HCT116 (cell line): ENCODE measurements around the gene TSPAN1. TPM values are rescaled to one million over a fixed set of nuclear protein-coding genes. Genes with fewer than 3 reads are reported as not detected.

Experiments
- ATAC-seq: fragments of 200-7000 bp; cut with Tn5 transposase; 2 replicates; pipeline ENCODE4 v1.9.1; 2020; ENCODE audit warnings: mild to moderate bottlenecking, moderate library complexity
- BruUV-seq: library from RNA; stranded (reverse); fragments of 400-500 nt; replicated peaks from 2 replicates; lab custom pipeline; 2021; lab: Mats Ljungman, UMichigan
- CTCF ChIA-PET: fragments of 300-600 bp; sonication (Branson Sonifier 250); formaldehyde crosslinking; loops from one replicate; lab custom pipeline; 2021; ENCODE audit warnings: antibody characterized with exemption; lab: Charles Lee
- POLR2A ChIA-PET: fragments of 300-600, 350-600 bp; sonication (Branson Sonifier 250); formaldehyde crosslinking; loops from one replicate; lab custom pipeline; 2021; ENCODE audit warnings: antibody characterized with exemption; lab: Charles Lee
- RAD21 ChIA-PET, 2 experiments: fragments of 300-600 bp; sonication (Branson Sonifier 250); formaldehyde crosslinking; loops; one replicate each; lab custom pipeline; 2023; ENCODE audit warnings: low total read pairs in 2 of 2; ENCODE audit not compliant: uncharacterized antibody in 2 of 2, unreplicated experiment in 2 of 2, low non-redundant PET in 1 of 2; lab: Charles Lee
- DNase-seq: peaks from one replicate; pipeline ENCODE4 v3.0.0-alpha.2; 2010; ENCODE audit warnings: low read depth, low spot score
- H2AFZ ChIP-seq: fragments of 200-600 bp; shearing (Covaris generic), sonication (generic); 2 replicates; pipeline ENCODE4 v1.6.1; 2017; ENCODE audit warnings: low read depth, mixed run types, mixed read lengths, antibody characterized with exemption, low read length; ENCODE audit not compliant: poor library complexity, severe bottlenecking
- H3K27ac ChIP-seq: 2 replicates; pipeline ENCODE4 v1.5.1; 2012; ENCODE audit warnings: low read depth, low read length
- H3K27me3 ChIP-seq: fragments of 200-600 bp; sonication (generic); 2 replicates; pipeline ENCODE4 v1.6.1; 2016; ENCODE audit warnings: mixed run types, low read length, mixed read lengths; ENCODE audit not compliant: insufficient read depth
- H3K36me3 ChIP-seq, 2 experiments: fragments of 200-500 bp in 1 of 2; fragments of 200-600 bp in 1 of 2; sonication (Bioruptor generic) in 1 of 2; sonication (generic) in 1 of 2; 2 replicates each; pipeline versions ENCODE4 v1.5.1 to v1.6.1; 2014 to 2016; ENCODE audit warnings: low read length in 2 of 2, inconsistent platforms in 1 of 2, mixed read lengths in 1 of 2, mixed run types in 1 of 2; ENCODE audit not compliant: insufficient read depth in 2 of 2, control insufficient read depth in 1 of 2
- H3K4me1 ChIP-seq, 2 experiments: fragments of 200-600 bp in 1 of 2; sonication (generic) in 1 of 2; 2 replicates each; pipeline versions ENCODE4 v1.5.1 to v1.6.1; 2012 to 2017; ENCODE audit warnings: low read length in 2 of 2, inconsistent platforms in 1 of 2, mild to moderate bottlenecking in 1 of 2, mixed read lengths in 1 of 2, mixed run types in 1 of 2, moderate library complexity in 1 of 2; ENCODE audit not compliant: insufficient read depth in 2 of 2, control insufficient read depth in 1 of 2
- H3K4me2 ChIP-seq: fragments of 200-600 bp; sonication (generic); 2 replicates; pipeline ENCODE4 v1.6.1; 2017; ENCODE audit warnings: mixed run types, low read length, mixed read lengths
- H3K4me3 ChIP-seq, 2 experiments: fragments of 200-600 bp in 1 of 2; sonication (generic) in 1 of 2; replicated peaks in 1 of 2; 2 replicates each; pipeline ENCODE4 v1.5.1; 2011 to 2016; ENCODE audit warnings: low read length in 2 of 2, control low read depth in 1 of 2, low read depth in 1 of 2, mild to moderate bottlenecking in 1 of 2, mixed read lengths in 1 of 2, mixed run types in 1 of 2
- H3K79me2 ChIP-seq: fragments of 200-600 bp; sonication (generic); 2 replicates; pipeline ENCODE4 v1.6.1; 2017; ENCODE audit warnings: mild to moderate bottlenecking, mixed run types, low read length, moderate library complexity, mixed read lengths; ENCODE audit not compliant: insufficient read depth
- H3K9ac ChIP-seq: fragments of 200-600 bp; sonication (generic); 2 replicates; pipeline ENCODE4 v1.6.1; 2016; ENCODE audit warnings: low read length, mixed read lengths
- H3K9me2 ChIP-seq: fragments of 200-600 bp; sonication (generic), shearing (Covaris generic); 2 replicates; pipeline ENCODE4 v1.6.1; 2017; ENCODE audit warnings: mixed run types, mild to moderate bottlenecking, moderate library complexity; ENCODE audit not compliant: insufficient read depth
- H3K9me3 ChIP-seq, 2 experiments: fragments of 200-500 bp in 1 of 2; fragments of 200-600 bp in 1 of 2; sonication (Bioruptor generic) in 1 of 2; sonication (generic) in 1 of 2; 2 replicates each; pipeline ENCODE4 v1.6.1; 2014 to 2017; ENCODE audit warnings: low read length in 2 of 2, mixed read lengths in 2 of 2, inconsistent platforms in 1 of 2, low read depth in 1 of 2, mild to moderate bottlenecking in 1 of 2, mixed run types in 1 of 2, moderate library complexity in 1 of 2; ENCODE audit not compliant: control insufficient read depth in 1 of 2, insufficient read depth in 1 of 2
- H4K20me1 ChIP-seq: fragments of 200-600 bp; sonication (generic), shearing (Covaris generic); 2 replicates; pipeline ENCODE4 v1.6.1; 2017; ENCODE audit warnings: mixed run types, mild to moderate bottlenecking, moderate library complexity; ENCODE audit not compliant: insufficient read depth
- EZH2phosphoT487 ChIP-seq: fragments of 200-600 bp; IDR thresholded peaks from 2 replicates; pipeline ENCODE4 v1.6.1; 2018; ENCODE audit warnings: antibody characterized with exemption, borderline replicate concordance
- FOSL1 ChIP-seq: IDR thresholded peaks from 2 replicates; pipeline ENCODE4 v1.6.1; 2012; ENCODE audit warnings: low read depth
- RAD21 ChIP-seq: IDR thresholded peaks from 2 replicates; pipeline ENCODE4 v1.6.1; 2012; ENCODE audit warnings: low read depth, mild to moderate bottlenecking
- YY1 ChIP-seq: IDR thresholded peaks from 2 replicates; pipeline ENCODE4 v1.6.1; 2011; ENCODE audit warnings: low read length, low read depth, moderate library complexity, mild to moderate bottlenecking; ENCODE audit not compliant: insufficient replicate concordance; ENCODE audit errors: extremely low read depth
- intact Hi-C: fragments of 100-400 bp; cut with micrococcal nuclease; formaldehyde crosslinking; loops from 2 replicates; pipeline ENCODE4 v1.10.0; 2022
- total RNA-seq: library from RNA; stranded (reverse); gene quantifications from one replicate; pipeline ENCODE4 v1.2.1, GENCODE V29; 2021; ENCODE audit not compliant: unreplicated experiment
- TF ChIP-seq, protein P1 (sequence below), 3 experiments: fragments of 200-600 bp in 1 of 3; sonication (generic) in 1 of 3; IDR thresholded peaks in 2 of 3; conservative IDR thresholded peaks in 1 of 3; 2 replicates each; pipeline ENCODE4 v1.5.1; 2012 to 2017; ENCODE audit warnings: low read depth in 2 of 3, low read length in 2 of 3, antibody characterized with exemption in 1 of 3, borderline replicate concordance in 1 of 3, control low read depth in 1 of 3, mild to moderate bottlenecking in 1 of 3, mixed read lengths in 1 of 3, mixed run types in 1 of 3, moderate library complexity in 1 of 3; ENCODE audit not compliant: insufficient read depth in 1 of 3
- TF ChIP-seq, protein P2 (sequence below): IDR thresholded peaks from 2 replicates; pipeline ENCODE4 v1.6.1; 2011; ENCODE audit warnings: mild to moderate bottlenecking, low read length, moderate library complexity; ENCODE audit not compliant: insufficient replicate concordance; ENCODE audit errors: extremely low read depth

TSPAN1 gene
- total RNA-seq, 1 experiment from 2014 or later = 9.9 TPM

DNA sequence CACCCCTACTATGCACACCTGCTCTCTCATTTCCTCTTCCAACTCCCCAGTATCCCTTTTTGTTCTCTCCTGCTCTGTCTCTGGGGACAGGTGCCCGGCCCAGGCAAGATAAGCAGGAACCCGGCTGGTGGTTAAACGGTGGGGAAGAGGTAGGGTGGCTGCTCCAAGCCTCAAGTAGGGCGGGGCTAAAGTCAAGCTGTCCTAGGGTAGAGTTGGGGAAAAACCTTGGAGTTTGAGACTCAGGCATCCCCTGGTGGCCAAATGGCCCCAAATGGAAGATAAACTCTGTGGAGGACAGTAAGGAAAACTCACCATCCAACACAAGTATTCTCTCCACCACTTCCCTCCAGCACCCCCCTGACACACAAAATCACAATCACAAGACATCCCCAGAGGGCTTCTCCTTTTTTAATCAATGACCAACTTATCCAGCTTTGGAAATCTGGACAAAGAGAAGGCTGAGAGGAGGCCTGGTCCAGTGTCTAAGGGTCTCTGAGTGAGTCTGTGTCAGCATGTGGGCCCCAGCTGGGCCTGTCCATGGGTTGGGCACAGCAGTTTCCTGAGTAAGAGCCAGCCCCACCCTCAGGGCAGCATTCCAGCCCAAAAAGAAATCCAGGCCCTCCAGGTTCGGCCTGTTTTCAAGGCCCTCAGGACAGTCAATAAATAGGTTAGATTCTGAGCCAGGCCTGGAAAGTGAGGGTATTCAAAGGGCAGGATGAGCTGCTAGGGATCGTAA, 13.6 kb downstream of the TSPAN1 start:
- no peak for TF ChIP-seq FOSL1
- TF ChIP-seq EZH2phosphoT487 = no peak
- TF ChIP-seq, protein P1, sequence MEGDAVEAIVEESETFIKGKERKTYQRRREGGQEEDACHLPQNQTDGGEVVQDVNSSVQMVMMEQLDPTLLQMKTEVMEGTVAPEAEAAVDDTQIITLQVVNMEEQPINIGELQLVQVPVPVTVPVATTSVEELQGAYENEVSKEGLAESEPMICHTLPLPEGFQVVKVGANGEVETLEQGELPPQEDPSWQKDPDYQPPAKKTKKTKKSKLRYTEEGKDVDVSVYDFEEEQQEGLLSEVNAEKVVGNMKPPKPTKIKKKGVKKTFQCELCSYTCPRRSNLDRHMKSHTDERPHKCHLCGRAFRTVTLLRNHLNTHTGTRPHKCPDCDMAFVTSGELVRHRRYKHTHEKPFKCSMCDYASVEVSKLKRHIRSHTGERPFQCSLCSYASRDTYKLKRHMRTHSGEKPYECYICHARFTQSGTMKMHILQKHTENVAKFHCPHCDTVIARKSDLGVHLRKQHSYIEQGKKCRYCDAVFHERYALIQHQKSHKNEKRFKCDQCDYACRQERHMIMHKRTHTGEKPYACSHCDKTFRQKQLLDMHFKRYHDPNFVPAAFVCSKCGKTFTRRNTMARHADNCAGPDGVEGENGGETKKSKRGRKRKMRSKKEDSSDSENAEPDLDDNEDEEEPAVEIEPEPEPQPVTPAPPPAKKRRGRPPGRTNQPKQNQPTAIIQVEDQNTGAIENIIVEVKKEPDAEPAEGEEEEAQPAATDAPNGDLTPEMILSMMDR (IDR thresholded peaks at IDR 0.05 in 2 of 3, conservative IDR thresholded peaks at IDR 0.05 in 1 of 3; ENCODE audit: borderline replicate concordance in 1 of 3, insufficient read depth in 1 of 3, low read depth in 2 of 3, low read length in 2 of 3) = peak in 2 of 3 experiments; percentile 32 to 41; a peak in 4 of 6 replicates
- TF ChIP-seq, protein P2, sequence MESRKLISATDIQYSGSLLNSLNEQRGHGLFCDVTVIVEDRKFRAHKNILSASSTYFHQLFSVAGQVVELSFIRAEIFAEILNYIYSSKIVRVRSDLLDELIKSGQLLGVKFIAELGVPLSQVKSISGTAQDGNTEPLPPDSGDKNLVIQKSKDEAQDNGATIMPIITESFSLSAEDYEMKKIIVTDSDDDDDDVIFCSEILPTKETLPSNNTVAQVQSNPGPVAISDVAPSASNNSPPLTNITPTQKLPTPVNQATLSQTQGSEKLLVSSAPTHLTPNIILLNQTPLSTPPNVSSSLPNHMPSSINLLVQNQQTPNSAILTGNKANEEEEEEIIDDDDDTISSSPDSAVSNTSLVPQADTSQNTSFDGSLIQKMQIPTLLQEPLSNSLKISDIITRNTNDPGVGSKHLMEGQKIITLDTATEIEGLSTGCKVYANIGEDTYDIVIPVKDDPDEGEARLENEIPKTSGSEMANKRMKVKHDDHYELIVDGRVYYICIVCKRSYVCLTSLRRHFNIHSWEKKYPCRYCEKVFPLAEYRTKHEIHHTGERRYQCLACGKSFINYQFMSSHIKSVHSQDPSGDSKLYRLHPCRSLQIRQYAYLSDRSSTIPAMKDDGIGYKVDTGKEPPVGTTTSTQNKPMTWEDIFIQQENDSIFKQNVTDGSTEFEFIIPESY = no peak
- TF ChIP-seq RAD21 = no peak
- TF ChIP-seq YY1 = no peak
- no peak overlapping the region for H3K4me3 ChIP-seq
- RAD21 ChIA-PET = no interaction called here
- H3K27ac ChIP-seq = no peak overlapping the region
- no peaks in the 10 kb centered on the region for H3K27me3 ChIP-seq
- intact Hi-C loops = no loop called here
- H3K9me2 ChIP-seq = no peaks in the 10 kb centered on the region
- peaks cover 30 to 48% of the 10 kb centered on the region in 2 experiments for H3K4me1 ChIP-seq
- H4K20me1 ChIP-seq = no peaks in the 10 kb centered on the region
- no peaks in the 10 kb centered on the region for H3K79me2 ChIP-seq
- no peak overlapping the region for H3K9ac ChIP-seq
- BruUV-seq = no TSS peak
- H3K9me3 ChIP-seq = no peaks in the 10 kb centered on the region
- H3K4me2 ChIP-seq = no peak overlapping the region
- DNase-seq (no peak), ATAC-seq (no peak)
- CTCF ChIA-PET = no interaction called here
- POLR2A ChIA-PET = no interaction called here
- peaks cover 13 to 32% of the 10 kb centered on the region in 2 experiments; a peak in 3 of 4 replicates for H3K36me3 ChIP-seq
- no peak overlapping the region for H2AFZ ChIP-seq
